Glomerular visceral epithelial cell (primary cell): Measurements from ENCODE around the gene SIRT7.

Experiments used
- DNase-seq: peaks from one replicate; pipeline ENCODE4 v3.0.0-alpha.2; 2016; ENCODE audit errors: extremely low spot score

SIRT7 gene

GRCh38 chr17:81931557-81932332 is 13.8 kb upstream of the SIRT7 start:
- no peak for DNase-seq

- DNase-seq, result no peak
Measured at GRCh38 chr17:81931189-81931556, 13.2 kb upstream of the SIRT7 start.

GRCh38 chr17:81930142-81931125 is 12.5 kb upstream of the SIRT7 start:
- no peak for DNase-seq

GRCh38 chr17:81929253-81930141 is 11.5 kb upstream of the SIRT7 start:
- DNase-seq, result no peak

GRCh38 chr17:81928544-81929252 is 10.7 kb upstream of the SIRT7 start:
- DNase-seq, result no peak

GRCh38 chr17:81927653-81928543 is 9.9 kb upstream of the SIRT7 start, which contains the start of gene MAFG:
TSS of gene MAFG (minus strand) at chr17:81927735. CDS start at chr17:81923185, 4,550 bp downstream.
- DNase-seq, result peak; percentile 97

GRCh38 chr17:81927152-81927652 is 9.2 kb upstream of the SIRT7 start:
- DNase-seq, result no peak

GRCh38 chr17:81926451-81927151 is 8.6 kb upstream of the SIRT7 start:
- peak; percentile 89 for DNase-seq

- no peak for DNase-seq
Measured at GRCh38 chr17:81925860-81926450, 8.0 kb upstream of the SIRT7 start.

GRCh38 chr17:81924557-81925532 is 6.9 kb upstream of the SIRT7 start:
- no peak for DNase-seq

GRCh38 chr17:81923302-81924260 is 5.6 kb upstream of the SIRT7 start:
- peak; percentile 83 for DNase-seq

GRCh38 chr17:81922566-81923301 is 4.8 kb upstream of the SIRT7 start:
- DNase-seq, result no peak

- no peak for DNase-seq
Measured at GRCh38 chr17:81921996-81922565, 4.1 kb upstream of the SIRT7 start.

- no peak for DNase-seq
Measured at GRCh38 chr17:81921537-81921862, 3.5 kb upstream of the SIRT7 start.
